Measurements from ENCODE around the gene NXPH3. TPM values are rescaled to one million over a fixed set of nuclear protein-coding genes. Genes with fewer than 3 reads are reported as not detected.

NXPH3 gene
- total and polyA plus RNA-seq, 10 of the 15 experiments (the other 5 are each of a cell fraction or from before 2014, with no cell fraction given): 0.08 to 0.35 (median 0.12) TPM; not detected in 2

DNA sequence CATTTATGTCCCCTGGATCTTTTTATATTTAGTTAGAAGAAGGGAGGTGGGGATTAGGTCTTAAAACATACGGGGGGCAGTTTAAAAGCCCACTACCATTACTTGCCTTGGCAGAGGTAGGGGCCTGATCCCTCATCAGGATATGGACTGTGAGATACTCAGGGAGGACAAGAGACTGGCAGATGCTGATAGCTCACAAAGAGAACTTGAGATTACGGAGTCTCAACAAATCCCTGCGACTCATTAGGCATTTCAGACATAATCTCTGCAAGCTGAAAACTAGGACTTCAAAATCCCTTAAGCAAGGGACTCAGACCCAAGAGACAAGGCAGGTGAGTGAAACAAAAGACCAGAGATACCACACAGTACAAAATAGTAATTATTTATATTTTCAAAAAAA lies 23.2 kb downstream of the NXPH3 start:
- H3K27me3 ChIP-seq (replicated peaks in 1 of 2; ENCODE audit: control insufficient read depth in 2 of 2, insufficient read depth in 2 of 2, low read length in 1 of 2): no peaks in the 10 kb centered on the region
- in situ Hi-C loops (cut with MboI): no loop called here
- H3K4me1 ChIP-seq (ENCODE audit: control insufficient read depth, insufficient read depth, low read length): no peaks in the 10 kb centered on the region
- intact Hi-C loops (cut with micrococcal nuclease; ENCODE audit: unreplicated experiment): no loop called here
- 100% methylated on average over 3 of the region's 3 CpGs for WGBS (ENCODE audit: insufficient coverage, insufficient replicate concordance, low lambda C conversion rate, missing lambda C conversion rate)
- H3K9ac ChIP-seq (ENCODE audit: control insufficient read depth, insufficient read depth, low read length): no peak overlapping the region
- ChIA-PET RAD21 (ENCODE audit: unreplicated experiment) (no interaction called here), POLR2A (no interaction called here), SMC1A (ENCODE audit: uncharacterized antibody, unreplicated experiment) (interaction anchor here (0.7 to 1.2 kb wide), 2 partner anchors 10 to 195 kb away, joined by 3 to 4 read pairs; no protein-coding TSS in a partner anchor), CTCF (interaction anchor here (0.7 to 2.6 kb wide), 4 partner anchors 23 to 100 kb away, joined by 3 to 8 read pairs (median 6); partner anchors contain the start of gene NXPH3)
- H3K36me3 ChIP-seq (ENCODE audit: control insufficient read depth in 2 of 2, insufficient read depth in 2 of 2, low read length in 1 of 2): peaks cover 5 to 15% of the 10 kb centered on the region in 2 experiments
- no peak overlapping the region for H3K27ac ChIP-seq (ENCODE audit: control insufficient read depth, insufficient read depth)
- no peaks in the 10 kb centered on the region for H4K20me1 ChIP-seq (ENCODE audit: control insufficient read depth, insufficient read depth)
- no TSS peak for BruUV-seq (replicated peaks)
- ATAC-seq (no peak), FAIRE-seq (no peak), DNase-seq (ENCODE audit: low read depth, low spot score) (no peak)
- H3K4me3 ChIP-seq: no peak overlapping the region
- no peak overlapping the region for H3K4me2 ChIP-seq (ENCODE audit: control insufficient read depth, insufficient read depth)
- no peak overlapping the region for H2AFZ ChIP-seq (ENCODE audit: control insufficient read depth, low read depth, low read length)
- no peaks in the 10 kb centered on the region for H3K9me3 ChIP-seq (replicated peaks; ENCODE audit: control insufficient read depth, insufficient read depth, low read length)
- H3K79me2 ChIP-seq (ENCODE audit: control insufficient read depth, insufficient read depth, low read length): no peaks in the 10 kb centered on the region
- TF ChIP-seq PAX8 (IDR thresholded peaks at IDR 0.05): no peak
- no peak for TF ChIP-seq ZNF622 (IDR thresholded peaks at IDR 0.05)
- TF ChIP-seq, protein P1, sequence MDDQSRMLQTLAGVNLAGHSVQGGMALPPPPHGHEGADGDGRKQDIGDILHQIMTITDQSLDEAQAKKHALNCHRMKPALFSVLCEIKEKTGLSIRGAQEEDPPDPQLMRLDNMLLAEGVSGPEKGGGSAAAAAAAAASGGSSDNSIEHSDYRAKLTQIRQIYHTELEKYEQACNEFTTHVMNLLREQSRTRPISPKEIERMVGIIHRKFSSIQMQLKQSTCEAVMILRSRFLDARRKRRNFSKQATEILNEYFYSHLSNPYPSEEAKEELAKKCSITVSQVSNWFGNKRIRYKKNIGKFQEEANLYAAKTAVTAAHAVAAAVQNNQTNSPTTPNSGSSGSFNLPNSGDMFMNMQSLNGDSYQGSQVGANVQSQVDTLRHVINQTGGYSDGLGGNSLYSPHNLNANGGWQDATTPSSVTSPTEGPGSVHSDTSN (IDR thresholded peaks at IDR 0.05; ENCODE audit: insufficient replicate concordance, low read depth, low read length): no peak
- no peak for TF ChIP-seq PML (IDR thresholded peaks at IDR 0.05; ENCODE audit: low read length)
- TF ChIP-seq, protein P2, sequence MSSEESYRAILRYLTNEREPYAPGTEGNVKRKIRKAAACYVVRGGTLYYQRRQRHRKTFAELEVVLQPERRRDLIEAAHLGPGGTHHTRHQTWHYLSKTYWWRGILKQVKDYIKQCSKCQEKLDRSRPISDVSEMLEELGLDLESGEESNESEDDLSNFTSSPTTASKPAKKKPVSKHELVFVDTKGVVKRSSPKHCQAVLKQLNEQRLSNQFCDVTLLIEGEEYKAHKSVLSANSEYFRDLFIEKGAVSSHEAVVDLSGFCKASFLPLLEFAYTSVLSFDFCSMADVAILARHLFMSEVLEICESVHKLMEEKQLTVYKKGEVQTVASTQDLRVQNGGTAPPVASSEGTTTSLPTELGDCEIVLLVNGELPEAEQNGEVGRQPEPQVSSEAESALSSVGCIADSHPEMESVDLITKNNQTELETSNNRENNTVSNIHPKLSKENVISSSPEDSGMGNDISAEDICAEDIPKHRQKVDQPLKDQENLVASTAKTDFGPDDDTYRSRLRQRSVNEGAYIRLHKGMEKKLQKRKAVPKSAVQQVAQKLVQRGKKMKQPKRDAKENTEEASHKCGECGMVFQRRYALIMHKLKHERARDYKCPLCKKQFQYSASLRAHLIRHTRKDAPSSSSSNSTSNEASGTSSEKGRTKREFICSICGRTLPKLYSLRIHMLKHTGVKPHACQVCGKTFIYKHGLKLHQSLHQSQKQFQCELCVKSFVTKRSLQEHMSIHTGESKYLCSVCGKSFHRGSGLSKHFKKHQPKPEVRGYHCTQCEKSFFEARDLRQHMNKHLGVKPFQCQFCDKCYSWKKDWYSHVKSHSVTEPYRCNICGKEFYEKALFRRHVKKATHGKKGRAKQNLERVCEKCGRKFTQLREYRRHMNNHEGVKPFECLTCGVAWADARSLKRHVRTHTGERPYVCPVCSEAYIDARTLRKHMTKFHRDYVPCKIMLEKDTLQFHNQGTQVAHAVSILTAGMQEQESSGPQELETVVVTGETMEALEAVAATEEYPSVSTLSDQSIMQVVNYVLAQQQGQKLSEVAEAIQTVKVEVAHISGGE (CRISPR knock-in tag; IDR thresholded peaks at IDR 0.05): no peak
- TF ChIP-seq TCF7 (IDR thresholded peaks at IDR 0.05; ENCODE audit: borderline replicate concordance): no peak
- TF ChIP-seq MEF2B (IDR thresholded peaks at IDR 0.05; ENCODE audit: partially characterized antibody, poor library complexity, severe bottlenecking): no peak
- TF ChIP-seq CHD2 (IDR thresholded peaks at IDR 0.05; ENCODE audit: borderline replicate concordance, low read depth, low read length): no peak
- TF ChIP-seq RB1 (IDR thresholded peaks at IDR 0.05; ENCODE audit: borderline replicate concordance): no peak
- TF ChIP-seq ZNF217 (IDR thresholded peaks at IDR 0.05): no peak
- TF ChIP-seq SMAD1 (IDR thresholded peaks at IDR 0.05; ENCODE audit: low read depth, partially characterized antibody): no peak
- no peak for TF ChIP-seq RUNX3 (IDR thresholded peaks at IDR 0.05; ENCODE audit: low read length)
- TF ChIP-seq EP300 (IDR thresholded peaks at IDR 0.05; ENCODE audit: borderline replicate concordance in 1 of 2, control insufficient read depth in 1 of 2, low read depth in 2 of 2, low read length in 2 of 2): no peak
- TF ChIP-seq CBX5 (IDR thresholded peaks at IDR 0.05; ENCODE audit: low read depth): no peak
- TF ChIP-seq, protein P3, sequence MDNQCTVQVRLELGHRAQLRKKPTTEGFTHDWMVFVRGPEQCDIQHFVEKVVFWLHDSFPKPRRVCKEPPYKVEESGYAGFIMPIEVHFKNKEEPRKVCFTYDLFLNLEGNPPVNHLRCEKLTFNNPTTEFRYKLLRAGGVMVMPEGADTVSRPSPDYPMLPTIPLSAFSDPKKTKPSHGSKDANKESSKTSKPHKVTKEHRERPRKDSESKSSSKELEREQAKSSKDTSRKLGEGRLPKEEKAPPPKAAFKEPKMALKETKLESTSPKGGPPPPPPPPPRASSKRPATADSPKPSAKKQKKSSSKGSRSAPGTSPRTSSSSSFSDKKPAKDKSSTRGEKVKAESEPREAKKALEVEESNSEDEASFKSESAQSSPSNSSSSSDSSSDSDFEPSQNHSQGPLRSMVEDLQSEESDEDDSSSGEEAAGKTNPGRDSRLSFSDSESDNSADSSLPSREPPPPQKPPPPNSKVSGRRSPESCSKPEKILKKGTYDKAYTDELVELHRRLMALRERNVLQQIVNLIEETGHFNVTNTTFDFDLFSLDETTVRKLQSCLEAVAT (IDR thresholded peaks at IDR 0.05): no peak
- TF ChIP-seq, protein P4, sequence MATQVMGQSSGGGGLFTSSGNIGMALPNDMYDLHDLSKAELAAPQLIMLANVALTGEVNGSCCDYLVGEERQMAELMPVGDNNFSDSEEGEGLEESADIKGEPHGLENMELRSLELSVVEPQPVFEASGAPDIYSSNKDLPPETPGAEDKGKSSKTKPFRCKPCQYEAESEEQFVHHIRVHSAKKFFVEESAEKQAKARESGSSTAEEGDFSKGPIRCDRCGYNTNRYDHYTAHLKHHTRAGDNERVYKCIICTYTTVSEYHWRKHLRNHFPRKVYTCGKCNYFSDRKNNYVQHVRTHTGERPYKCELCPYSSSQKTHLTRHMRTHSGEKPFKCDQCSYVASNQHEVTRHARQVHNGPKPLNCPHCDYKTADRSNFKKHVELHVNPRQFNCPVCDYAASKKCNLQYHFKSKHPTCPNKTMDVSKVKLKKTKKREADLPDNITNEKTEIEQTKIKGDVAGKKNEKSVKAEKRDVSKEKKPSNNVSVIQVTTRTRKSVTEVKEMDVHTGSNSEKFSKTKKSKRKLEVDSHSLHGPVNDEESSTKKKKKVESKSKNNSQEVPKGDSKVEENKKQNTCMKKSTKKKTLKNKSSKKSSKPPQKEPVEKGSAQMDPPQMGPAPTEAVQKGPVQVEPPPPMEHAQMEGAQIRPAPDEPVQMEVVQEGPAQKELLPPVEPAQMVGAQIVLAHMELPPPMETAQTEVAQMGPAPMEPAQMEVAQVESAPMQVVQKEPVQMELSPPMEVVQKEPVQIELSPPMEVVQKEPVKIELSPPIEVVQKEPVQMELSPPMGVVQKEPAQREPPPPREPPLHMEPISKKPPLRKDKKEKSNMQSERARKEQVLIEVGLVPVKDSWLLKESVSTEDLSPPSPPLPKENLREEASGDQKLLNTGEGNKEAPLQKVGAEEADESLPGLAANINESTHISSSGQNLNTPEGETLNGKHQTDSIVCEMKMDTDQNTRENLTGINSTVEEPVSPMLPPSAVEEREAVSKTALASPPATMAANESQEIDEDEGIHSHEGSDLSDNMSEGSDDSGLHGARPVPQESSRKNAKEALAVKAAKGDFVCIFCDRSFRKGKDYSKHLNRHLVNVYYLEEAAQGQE (IDR thresholded peaks at IDR 0.05; ENCODE audit: low read depth, low read length): no peak

All from GM12878 (cell line).